AG09319 (cell line): ENCODE measurements around the gene PLXND1.

Source experiments
- DNase-seq: peaks from one replicate; pipeline ENCODE4 v3.0.0-alpha.2; 2010; ENCODE audit warnings: low read depth; ENCODE audit errors: extremely low read depth
- TF ChIP-seq, protein P1 (sequence below): IDR thresholded peaks from 2 replicates; pipeline ENCODE4 v1.5.1; 2011; ENCODE audit warnings: low read depth, mild to moderate bottlenecking, inconsistent platforms, low read length, moderate library complexity

Gene PLXND1, protein sequence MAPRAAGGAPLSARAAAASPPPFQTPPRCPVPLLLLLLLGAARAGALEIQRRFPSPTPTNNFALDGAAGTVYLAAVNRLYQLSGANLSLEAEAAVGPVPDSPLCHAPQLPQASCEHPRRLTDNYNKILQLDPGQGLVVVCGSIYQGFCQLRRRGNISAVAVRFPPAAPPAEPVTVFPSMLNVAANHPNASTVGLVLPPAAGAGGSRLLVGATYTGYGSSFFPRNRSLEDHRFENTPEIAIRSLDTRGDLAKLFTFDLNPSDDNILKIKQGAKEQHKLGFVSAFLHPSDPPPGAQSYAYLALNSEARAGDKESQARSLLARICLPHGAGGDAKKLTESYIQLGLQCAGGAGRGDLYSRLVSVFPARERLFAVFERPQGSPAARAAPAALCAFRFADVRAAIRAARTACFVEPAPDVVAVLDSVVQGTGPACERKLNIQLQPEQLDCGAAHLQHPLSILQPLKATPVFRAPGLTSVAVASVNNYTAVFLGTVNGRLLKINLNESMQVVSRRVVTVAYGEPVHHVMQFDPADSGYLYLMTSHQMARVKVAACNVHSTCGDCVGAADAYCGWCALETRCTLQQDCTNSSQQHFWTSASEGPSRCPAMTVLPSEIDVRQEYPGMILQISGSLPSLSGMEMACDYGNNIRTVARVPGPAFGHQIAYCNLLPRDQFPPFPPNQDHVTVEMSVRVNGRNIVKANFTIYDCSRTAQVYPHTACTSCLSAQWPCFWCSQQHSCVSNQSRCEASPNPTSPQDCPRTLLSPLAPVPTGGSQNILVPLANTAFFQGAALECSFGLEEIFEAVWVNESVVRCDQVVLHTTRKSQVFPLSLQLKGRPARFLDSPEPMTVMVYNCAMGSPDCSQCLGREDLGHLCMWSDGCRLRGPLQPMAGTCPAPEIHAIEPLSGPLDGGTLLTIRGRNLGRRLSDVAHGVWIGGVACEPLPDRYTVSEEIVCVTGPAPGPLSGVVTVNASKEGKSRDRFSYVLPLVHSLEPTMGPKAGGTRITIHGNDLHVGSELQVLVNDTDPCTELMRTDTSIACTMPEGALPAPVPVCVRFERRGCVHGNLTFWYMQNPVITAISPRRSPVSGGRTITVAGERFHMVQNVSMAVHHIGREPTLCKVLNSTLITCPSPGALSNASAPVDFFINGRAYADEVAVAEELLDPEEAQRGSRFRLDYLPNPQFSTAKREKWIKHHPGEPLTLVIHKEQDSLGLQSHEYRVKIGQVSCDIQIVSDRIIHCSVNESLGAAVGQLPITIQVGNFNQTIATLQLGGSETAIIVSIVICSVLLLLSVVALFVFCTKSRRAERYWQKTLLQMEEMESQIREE (N-terminal part only)

DNA sequence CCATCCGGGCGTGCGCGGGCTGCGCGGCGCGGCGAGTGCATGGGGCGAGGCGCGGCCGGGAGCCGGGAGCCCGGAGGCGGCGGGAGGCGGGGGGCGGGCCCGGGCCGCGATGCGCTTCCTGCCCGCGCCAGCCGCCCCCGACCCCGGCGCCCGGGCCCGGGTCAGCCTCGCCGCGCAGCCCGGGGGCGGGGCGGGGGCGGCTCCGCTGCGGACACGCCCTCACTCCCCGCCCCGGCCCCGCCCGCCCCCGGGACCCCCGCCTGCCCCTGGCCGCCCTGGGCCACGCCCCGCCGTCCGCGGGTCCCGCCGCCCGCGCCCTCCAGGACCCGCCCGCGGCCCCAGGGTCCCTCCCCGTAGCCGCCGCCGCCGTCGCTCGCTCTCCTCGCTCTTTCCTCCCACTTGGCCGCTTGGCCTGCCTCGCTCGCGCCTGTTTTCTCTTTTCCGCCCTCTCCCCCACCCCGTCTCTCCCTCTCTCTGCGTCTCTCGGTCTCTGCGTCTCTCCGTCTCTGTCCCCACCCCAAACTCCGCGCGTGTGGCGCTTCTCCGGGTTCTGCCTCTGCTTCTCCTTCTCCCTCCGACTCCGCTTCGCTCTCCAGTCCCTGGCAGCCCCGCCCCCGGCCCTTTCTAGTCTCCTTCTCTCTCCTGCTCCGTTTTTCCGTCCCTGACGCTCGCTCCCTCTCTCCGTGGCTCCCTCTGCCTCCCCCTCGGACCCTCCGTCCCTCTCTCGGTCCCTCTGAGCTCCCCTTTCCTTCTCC is at the start of gene PLXND1:
PLXND1 (minus strand) TSS at position 41 of the 755 bp plus-strand sequence; CDS start at position 4, 37 bp downstream.
- DNase-seq: no peak
- TF ChIP-seq, protein P1, sequence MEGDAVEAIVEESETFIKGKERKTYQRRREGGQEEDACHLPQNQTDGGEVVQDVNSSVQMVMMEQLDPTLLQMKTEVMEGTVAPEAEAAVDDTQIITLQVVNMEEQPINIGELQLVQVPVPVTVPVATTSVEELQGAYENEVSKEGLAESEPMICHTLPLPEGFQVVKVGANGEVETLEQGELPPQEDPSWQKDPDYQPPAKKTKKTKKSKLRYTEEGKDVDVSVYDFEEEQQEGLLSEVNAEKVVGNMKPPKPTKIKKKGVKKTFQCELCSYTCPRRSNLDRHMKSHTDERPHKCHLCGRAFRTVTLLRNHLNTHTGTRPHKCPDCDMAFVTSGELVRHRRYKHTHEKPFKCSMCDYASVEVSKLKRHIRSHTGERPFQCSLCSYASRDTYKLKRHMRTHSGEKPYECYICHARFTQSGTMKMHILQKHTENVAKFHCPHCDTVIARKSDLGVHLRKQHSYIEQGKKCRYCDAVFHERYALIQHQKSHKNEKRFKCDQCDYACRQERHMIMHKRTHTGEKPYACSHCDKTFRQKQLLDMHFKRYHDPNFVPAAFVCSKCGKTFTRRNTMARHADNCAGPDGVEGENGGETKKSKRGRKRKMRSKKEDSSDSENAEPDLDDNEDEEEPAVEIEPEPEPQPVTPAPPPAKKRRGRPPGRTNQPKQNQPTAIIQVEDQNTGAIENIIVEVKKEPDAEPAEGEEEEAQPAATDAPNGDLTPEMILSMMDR: no peak

- TF ChIP-seq, protein P1: no peak
- no peak for DNase-seq
These were observed 48.8 kb upstream of the PLXND1 start for GRCh38 chr3:129655291-129655700.

- DNase-seq: no peak
These were observed 47.7 kb upstream of the PLXND1 start for GRCh38 chr3:129654131-129654530.

DNA sequence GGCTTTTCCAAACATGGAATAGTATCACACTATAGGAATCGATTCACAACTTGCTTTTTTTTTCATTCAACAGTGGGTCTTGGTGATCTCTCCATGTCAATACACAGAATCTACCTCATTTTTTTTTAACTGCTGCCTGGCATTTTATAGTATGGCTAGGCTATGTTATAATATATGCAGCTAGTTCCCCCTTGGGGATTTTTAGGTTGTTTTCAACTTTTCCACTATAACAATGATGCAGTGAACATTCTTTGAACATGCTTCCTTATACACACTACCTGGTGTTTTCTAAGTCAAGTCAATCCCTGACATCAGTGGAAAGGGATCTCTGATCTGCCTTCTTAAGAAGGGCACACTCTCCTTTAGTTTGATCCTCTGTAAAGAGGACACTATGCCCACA is 46.5 kb upstream of the PLXND1 start:
- DNase-seq: no peak
- TF ChIP-seq, protein P1: no peak

More at GRCh38 chr3:129654131-129654530, 47.7 kb upstream of the PLXND1 start:
- TF ChIP-seq, protein P1: no peak

DNA sequence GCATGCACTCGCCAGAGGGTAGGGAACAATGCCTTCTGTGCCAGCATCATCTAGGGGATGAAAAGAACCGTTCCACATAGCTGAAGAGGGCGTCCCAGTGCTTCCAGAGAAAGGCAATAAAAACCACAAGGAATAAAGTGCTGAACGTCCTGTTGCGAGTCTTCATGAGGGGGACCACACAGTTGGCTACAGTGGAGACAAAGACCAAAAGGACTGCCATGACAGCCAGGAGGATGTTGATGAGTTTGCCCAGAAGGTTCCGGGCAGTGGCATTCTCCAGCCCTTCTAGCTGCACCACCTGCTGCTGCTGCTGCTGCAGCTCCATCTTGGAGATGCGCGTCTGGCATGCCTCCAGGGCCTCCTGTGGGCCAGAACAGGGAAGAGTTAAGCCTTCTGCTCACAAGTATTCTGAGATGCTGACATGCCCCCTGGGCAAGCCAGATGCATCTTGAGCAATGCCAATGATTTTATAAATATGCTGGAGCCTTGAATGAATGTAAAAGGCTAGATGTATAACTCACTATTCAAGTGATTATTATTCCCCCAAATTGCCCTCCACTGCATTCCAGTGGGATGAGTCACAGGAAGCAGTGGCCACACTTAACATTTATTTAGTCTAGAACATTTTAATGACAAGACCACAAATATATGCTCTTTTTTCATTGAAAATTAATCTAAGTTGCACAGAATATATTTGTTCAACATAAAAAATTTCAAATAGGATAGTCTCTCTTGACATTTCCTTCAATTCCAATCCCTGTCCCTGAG is 45.1 kb upstream of the PLXND1 start:
- TF ChIP-seq, protein P1: no peak; the same call in 1 of the 2 replicates
- DNase-seq: peak; percentile 51
